ENCODE results near the gene SINHCAF.

DNA sequence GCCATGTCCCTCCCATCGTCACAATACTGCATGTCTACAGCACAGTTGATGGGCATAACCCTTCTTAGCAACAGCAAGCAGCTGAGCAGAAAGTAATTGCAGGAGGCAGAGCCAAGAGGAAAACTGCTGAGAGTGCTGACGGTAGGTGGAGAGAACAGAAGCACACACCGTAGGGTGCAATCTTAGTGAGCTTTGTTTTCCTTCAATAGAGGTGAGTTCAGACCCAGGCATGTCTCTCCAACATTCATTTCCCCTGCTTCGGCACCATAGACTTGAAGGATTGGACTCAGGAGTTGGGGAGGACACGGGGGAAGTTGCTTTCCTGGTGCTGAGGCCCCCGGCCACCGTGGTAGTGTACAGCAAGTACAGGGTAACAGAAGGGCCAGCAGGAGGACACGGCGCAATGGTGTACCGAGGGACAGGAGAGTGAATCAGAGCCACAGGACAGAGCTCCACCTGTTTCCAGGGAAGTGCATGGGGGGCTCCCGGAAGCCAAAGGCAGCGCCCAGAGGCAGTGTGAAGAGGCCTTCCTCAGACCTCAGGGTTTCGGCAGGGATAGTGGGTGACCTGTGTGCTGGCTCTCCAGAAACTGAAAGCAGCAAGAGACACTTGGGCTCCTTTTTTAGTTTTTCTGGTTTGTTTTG, 36.3 kb upstream of the SINHCAF start:
- TF ChIP-seq, protein P1, sequence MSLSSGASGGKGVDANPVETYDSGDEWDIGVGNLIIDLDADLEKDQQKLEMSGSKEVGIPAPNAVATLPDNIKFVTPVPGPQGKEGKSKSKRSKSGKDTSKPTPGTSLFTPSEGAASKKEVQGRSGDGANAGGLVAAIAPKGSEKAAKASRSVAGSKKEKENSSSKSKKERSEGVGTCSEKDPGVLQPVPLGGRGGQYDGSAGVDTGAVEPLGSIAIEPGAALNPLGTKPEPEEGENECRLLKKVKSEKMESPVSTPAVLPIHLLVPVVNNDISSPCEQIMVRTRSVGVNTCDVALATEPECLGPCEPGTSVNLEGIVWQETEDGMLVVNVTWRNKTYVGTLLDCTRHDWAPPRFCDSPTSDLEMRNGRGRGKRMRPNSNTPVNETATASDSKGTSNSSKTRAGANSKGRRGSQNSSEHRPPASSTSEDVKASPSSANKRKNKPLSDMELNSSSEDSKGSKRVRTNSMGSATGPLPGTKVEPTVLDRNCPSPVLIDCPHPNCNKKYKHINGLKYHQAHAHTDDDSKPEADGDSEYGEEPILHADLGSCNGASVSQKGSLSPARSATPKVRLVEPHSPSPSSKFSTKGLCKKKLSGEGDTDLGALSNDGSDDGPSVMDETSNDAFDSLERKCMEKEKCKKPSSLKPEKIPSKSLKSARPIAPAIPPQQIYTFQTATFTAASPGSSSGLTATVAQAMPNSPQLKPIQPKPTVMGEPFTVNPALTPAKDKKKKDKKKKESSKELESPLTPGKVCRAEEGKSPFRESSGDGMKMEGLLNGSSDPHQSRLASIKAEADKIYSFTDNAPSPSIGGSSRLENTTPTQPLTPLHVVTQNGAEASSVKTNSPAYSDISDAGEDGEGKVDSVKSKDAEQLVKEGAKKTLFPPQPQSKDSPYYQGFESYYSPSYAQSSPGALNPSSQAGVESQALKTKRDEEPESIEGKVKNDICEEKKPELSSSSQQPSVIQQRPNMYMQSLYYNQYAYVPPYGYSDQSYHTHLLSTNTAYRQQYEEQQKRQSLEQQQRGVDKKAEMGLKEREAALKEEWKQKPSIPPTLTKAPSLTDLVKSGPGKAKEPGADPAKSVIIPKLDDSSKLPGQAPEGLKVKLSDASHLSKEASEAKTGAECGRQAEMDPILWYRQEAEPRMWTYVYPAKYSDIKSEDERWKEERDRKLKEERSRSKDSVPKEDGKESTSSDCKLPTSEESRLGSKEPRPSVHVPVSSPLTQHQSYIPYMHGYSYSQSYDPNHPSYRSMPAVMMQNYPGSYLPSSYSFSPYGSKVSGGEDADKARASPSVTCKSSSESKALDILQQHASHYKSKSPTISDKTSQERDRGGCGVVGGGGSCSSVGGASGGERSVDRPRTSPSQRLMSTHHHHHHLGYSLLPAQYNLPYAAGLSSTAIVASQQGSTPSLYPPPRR (CRISPR knock-in tag; IDR thresholded peaks at IDR 0.05; ENCODE audit: borderline replicate concordance): no peak
- no peak for TF ChIP-seq GTF2F1 (IDR thresholded peaks at IDR 0.05; ENCODE audit: low read depth, low read length)
- TF ChIP-seq CTCF (IDR thresholded peaks at IDR 0.05 in 2 of 3, conservative IDR thresholded peaks at IDR 0.05 in 1 of 3; ENCODE audit: insufficient read depth in 2 of 3, low read depth in 1 of 3, low read length in 3 of 3): no peak
- no peak for TF ChIP-seq L3MBTL2 (IDR thresholded peaks at IDR 0.05)
- no peak for TF ChIP-seq GTF2E2 (tag; IDR thresholded peaks at IDR 0.05)
- TF ChIP-seq, protein P2, sequence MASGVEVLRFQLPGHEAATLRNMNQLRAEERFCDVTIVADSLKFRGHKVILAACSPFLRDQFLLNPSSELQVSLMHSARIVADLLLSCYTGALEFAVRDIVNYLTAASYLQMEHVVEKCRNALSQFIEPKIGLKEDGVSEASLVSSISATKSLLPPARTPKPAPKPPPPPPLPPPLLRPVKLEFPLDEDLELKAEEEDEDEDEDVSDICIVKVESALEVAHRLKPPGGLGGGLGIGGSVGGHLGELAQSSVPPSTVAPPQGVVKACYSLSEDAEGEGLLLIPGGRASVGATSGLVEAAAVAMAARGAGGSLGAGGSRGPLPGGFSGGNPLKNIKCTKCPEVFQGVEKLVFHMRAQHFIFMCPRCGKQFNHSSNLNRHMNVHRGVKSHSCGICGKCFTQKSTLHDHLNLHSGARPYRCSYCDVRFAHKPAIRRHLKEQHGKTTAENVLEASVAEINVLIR (CRISPR knock-in tag; IDR thresholded peaks at IDR 0.05): no peak
- no peak for TF ChIP-seq JUNB (CRISPR knock-in tag; conservative IDR thresholded peaks at IDR 0.05)
- TF ChIP-seq IRF2 (CRISPR knock-in tag; IDR thresholded peaks at IDR 0.05): no peak

All from K562 (cell line).